Psoas muscle (tissue), 8 donors: ENCODE data around the gene UXS1. TPM values are rescaled to one million over a fixed set of nuclear protein-coding genes. Genes with fewer than 3 reads are reported as not detected.
"Not testable (repeated sequence)": the region's sequence is repeated elsewhere in the genome, so short reads cannot be mapped to it uniquely, and the experiment has no call there.

Experiments used
- ATAC-seq, 4 donors: fragments of 200-7000 bp; cut with Tn5 transposase; one replicate each; pipeline ENCODE4 v1.9.1; 2020; ENCODE audit warnings: moderate library complexity in 3 of 4, mild to moderate bottlenecking in 2 of 4
- DNase-seq, 2 donors: peaks; one replicate each; pipeline ENCODE4 v3.0.0-alpha.2; 2020
- H3K27ac ChIP-seq: fragments of 200-600 bp; one replicate; pipeline ENCODE4 v1.8.0; 2022
- H3K27me3 ChIP-seq, 3 donors: fragments of 200-600 bp in 1 of 3; one replicate each; pipeline versions ENCODE4 v1.6.1 to v1.8.0; 2013 to 2022; ENCODE audit warnings: low read length in 2 of 3, mild to moderate bottlenecking in 2 of 3, moderate library complexity in 1 of 3; ENCODE audit not compliant: insufficient read depth in 3 of 3
- H3K36me3 ChIP-seq, 2 donors: fragments of 200-600 bp in 1 of 2; one replicate each; pipeline versions ENCODE4 v1.6.1 to v1.8.0; 2013 to 2022; ENCODE audit warnings: low read depth in 1 of 2, mild to moderate bottlenecking in 1 of 2, moderate library complexity in 1 of 2; ENCODE audit not compliant: insufficient read depth in 1 of 2
- H3K4me1 ChIP-seq: fragments of 200-600 bp; one replicate; pipeline ENCODE4 v1.8.0; 2022
- H3K4me3 ChIP-seq: fragments of 200-600 bp; one replicate; pipeline ENCODE4 v1.8.0; 2022; ENCODE audit warnings: mild to moderate bottlenecking
- H3K9me3 ChIP-seq: fragments of 200-600 bp; one replicate; pipeline ENCODE4 v1.8.0; 2022
- WGBS, 3 donors: extraction: QIAGEN DNeasy Blood & Tissue Kit; methylation state at CpG; one replicate each; pipeline versions ENCODE4 v1.1.6 to v1.1.7; 2013; 5-methylcytosine and 5-hydroxymethylcytosine counted together
- intact Hi-C, 2 donors: fragments of 100-400 bp; cut with DNase I; formaldehyde crosslinking; loops; one replicate each; pipeline versions ENCODE4 v1.11.0 to v1.14.2; 2022
- polyA plus RNA-seq, 3 donors: library from polyadenylated mRNA; stranded (reverse); fragments of 200-250 nt; gene quantifications; one replicate each; pipeline ENCODE4 v1.2.3, GENCODE V29; 2013
- total RNA-seq, 4 donors: library from RNA; stranded (reverse); fragmentation: NEBNext Ultra II Directional in 2 of 4; extraction: Animal tissue kit (Norgen Biotek cat#: 25700) in 2 of 4; gene quantifications; one replicate each; pipeline versions ENCODE4 v1.2.1 to v1.2.4, GENCODE V29; 2021 to 2023
- TF ChIP-seq, protein P1 (sequence below): fragments of 200-600 bp; IDR thresholded peaks from one replicate; pipeline ENCODE4 v1.8.0; 2022; ENCODE audit warnings: antibody characterized with exemption
- donor health status: healthy with polysubstance abuse.
- donor health status: DM: no; HTN: no; CAD: no; lungs with moderate emphysema.
- donor health status: Bipolar disorder and iron deficiency.
- donor health status: healthy.
- donor health status: DM: yes; HTN: yes; CAD: no.
- donor health status: DM: no; HTN: no; CAD: no.
- donor health status: DM: no; HTN: no; CAD: no.
- donor health status: DM: yes; HTN: yes; CAD: no.

UXS1 gene
- total and polyA plus RNA-seq, 7 donors: 12.2 to 36.0 (median 22.5) TPM

DNA sequence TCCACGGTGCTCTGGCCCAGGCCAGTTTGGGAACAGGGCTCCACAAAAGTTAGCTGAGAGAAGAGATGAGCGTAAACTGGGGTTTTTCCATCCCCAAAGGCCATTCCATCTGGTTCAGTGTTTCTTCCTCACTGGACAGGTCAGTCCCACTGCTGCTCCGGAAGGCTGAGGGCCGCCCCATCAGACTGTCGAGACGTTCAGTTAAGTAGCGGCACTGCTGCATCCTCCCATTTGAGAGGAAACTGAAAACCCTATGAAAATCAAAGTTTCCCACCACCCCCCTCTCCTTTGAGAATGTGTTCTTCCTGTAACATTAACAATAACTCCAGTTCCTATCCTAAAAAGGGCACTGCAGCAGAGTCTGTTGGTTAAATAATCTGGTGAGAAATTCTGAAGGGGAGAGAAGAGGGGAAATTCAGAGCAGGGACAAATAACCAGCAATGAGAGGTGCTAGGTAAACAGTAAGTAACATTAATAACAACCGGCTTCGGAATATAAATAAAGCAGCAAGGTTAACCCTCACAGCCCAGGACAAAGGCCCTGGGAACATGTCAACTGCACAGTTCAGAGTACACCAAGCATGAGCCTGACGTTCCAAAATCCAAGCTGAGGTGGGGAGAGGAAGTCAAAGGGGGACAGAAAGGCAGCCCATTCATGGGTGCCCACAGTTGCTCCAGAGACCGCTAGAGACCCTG is 55.4 kb downstream of the UXS1 start:
- ATAC-seq (no peak), DNase-seq (no peak)
- TF ChIP-seq, protein P1, sequence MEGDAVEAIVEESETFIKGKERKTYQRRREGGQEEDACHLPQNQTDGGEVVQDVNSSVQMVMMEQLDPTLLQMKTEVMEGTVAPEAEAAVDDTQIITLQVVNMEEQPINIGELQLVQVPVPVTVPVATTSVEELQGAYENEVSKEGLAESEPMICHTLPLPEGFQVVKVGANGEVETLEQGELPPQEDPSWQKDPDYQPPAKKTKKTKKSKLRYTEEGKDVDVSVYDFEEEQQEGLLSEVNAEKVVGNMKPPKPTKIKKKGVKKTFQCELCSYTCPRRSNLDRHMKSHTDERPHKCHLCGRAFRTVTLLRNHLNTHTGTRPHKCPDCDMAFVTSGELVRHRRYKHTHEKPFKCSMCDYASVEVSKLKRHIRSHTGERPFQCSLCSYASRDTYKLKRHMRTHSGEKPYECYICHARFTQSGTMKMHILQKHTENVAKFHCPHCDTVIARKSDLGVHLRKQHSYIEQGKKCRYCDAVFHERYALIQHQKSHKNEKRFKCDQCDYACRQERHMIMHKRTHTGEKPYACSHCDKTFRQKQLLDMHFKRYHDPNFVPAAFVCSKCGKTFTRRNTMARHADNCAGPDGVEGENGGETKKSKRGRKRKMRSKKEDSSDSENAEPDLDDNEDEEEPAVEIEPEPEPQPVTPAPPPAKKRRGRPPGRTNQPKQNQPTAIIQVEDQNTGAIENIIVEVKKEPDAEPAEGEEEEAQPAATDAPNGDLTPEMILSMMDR: no peak
- Histone ChIP-seq H3K27ac (peak overlapping the region; percentile 41), H3K4me1 (peaks cover 4% of the 10 kb centered on the region), H3K4me3 (no peak overlapping the region), H3K9me3 (no peaks in the 10 kb centered on the region), H3K36me3 (no peaks in the 10 kb centered on the region), H3K27me3 (no peaks in the 10 kb centered on the region)
- intact Hi-C loops: no loop called here
- 45 to 62% (median 58%) methylated on average over 11 of the region's 11 CpGs for WGBS, 3 donors

DNA sequence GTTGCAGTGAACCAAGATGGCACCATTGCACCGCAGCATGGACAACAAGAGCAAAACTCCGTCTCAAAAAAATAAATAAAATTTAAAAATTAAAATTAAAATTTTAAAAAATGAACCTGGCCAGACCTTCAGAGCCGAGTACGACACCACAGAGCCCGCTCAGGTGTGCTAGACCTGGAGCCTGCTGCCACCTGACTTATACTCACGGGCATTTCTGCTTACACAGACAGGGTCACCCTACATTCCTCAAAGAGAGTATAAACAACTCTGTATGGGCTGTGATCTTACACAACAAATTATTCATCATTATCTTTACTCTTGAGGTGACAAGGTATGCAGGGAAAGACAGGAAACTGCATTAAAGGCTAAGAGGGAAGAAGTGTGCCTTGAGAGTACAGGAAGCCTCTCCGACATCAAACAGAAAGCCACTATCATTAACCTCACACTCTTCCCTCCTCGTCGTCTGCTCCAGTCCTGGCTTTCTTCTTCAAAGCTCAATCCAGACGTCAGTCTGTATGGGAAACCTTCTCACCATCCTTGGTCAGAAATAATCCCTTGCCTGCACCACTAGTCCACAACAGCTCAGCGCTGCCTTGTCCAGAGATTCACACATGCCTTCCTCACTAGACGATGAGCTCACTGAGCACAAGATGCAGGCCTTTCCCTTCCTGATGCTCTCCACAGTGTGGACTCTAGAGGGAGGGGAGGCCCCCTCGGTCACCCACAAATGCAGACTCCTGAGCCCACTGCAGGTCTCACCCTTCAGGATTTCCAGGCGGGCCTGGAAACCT is 56.2 kb downstream of the UXS1 start:
- Histone ChIP-seq H3K4me1 (peaks cover 4% of the 10 kb centered on the region), H3K27me3 (no peaks in the 10 kb centered on the region), H3K9me3 (no peaks in the 10 kb centered on the region), H3K36me3 (no peaks in the 10 kb centered on the region), H3K27ac (peak overlapping the region; percentile 41), H3K4me3 (no peak overlapping the region)
- no peak for DNase-seq
- ATAC-seq: no peak
- TF ChIP-seq, protein P1: no peak
- WGBS, 3 donors: 82 to 87% (median 87%) methylated on average over 14 of the region's 14 CpGs
- intact Hi-C loops: no loop called here

DNA sequence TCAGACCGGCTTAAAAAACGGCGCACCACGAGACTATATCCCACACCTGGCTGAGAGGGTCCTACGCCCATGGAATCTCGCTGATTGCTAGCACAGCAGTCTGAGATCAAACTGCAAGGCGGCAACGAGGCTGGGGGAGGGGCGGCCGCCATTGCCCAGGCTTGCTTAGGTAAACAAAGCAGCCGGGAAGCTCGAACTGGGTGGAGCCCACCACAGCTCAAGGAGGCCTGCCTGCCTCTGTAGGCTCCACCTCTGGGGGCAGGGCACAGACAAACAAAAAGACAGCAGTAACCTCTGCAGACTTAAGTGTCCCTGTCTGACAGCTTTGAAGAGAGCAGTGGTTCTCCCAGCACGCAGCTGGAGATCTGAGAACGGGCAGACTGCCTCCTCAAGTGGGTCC is 62.9 kb downstream of the UXS1 start:
- H3K4me3 ChIP-seq, H3K9me3 ChIP-seq, H3K27me3 ChIP-seq, H3K36me3 ChIP-seq, H3K27ac ChIP-seq, ATAC-seq, DNase-seq, H3K4me1 ChIP-seq, intact Hi-C loops: not testable (repeated sequence)
- 73% methylated on average over 11 of the region's 14 CpGs; no CpG with 5 or more reads in 2 of the 3 donors for WGBS, 3 donors

- no peaks in the 10 kb centered on the region for H3K9me3 ChIP-seq
- H3K4me3 ChIP-seq: no peak overlapping the region
- DNase-seq (no peak), ATAC-seq (no peak)
- H3K27ac ChIP-seq: no peak overlapping the region
- TF ChIP-seq, protein P1: no peak
- H3K36me3 ChIP-seq: peaks cover 0 to 12% of the 10 kb centered on the region in 2 donors
- no peaks in the 10 kb centered on the region for H3K27me3 ChIP-seq
- 79 to 90% (median 87%) methylated on average over 13 of the region's 13 CpGs for WGBS, 3 donors
- intact Hi-C loops: no loop called here
- peaks cover 2% of the 10 kb centered on the region for H3K4me1 ChIP-seq
Measured at GRCh38 chr2:106130251-106130998, 63.7 kb downstream of the UXS1 start.

DNA sequence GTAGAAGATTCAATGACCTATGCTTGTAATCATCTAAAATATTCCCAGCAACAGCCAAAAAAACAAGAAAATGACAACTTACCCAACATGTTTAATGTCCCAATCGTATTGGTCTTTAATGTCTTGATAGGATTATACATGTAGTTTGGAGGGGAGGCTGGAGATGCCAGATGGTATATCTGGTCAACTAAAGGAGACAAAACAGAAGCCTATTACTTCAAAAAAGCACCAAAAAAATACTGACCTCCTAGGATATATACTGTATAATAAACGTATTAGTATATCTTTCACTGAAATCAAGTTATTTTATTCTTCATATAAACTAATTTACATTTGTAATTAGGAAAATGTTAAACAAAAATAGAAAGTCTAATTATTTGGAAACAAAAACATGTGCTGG is 64.5 kb downstream of the UXS1 start:
- Histone ChIP-seq H3K27ac (no peak overlapping the region), H3K36me3 (peaks cover 0 to 18% of the 10 kb centered on the region in 2 donors), H3K4me3 (no peak overlapping the region), H3K4me1 (peaks cover 2% of the 10 kb centered on the region), H3K9me3 (no peaks in the 10 kb centered on the region), H3K27me3 (no peaks in the 10 kb centered on the region)
- no peak for ATAC-seq
- 70 to 80% (median 77%) methylated on average over 2 of the region's 2 CpGs for WGBS, 3 donors
- no peak for DNase-seq
- intact Hi-C loops: no loop called here
- TF ChIP-seq, protein P1: no peak
